ENCODE results near the gene NACC2. TPM values are rescaled to one million over a fixed set of nuclear protein-coding genes. Genes with fewer than 3 reads are reported as not detected.

Gene NACC2
- 14.7 and 14.9 TPM in 2 replicates for total RNA-seq

GRCh38 chr9:136095070-136096058 lies at the start of gene NACC2:
Gene NACC2, minus strand, starts transcription at chr9:136095289. Its CDS starts 44,768 bp downstream, at chr9:136050521.

GRCh38 chr9:136118320-136119060 lies 23.4 kb upstream of the NACC2 start, which contains the start of gene TMEM250:
Gene TMEM250, minus strand, starts transcription at chr9:136118875. Its CDS starts 1,975 bp downstream, at chr9:136116900.

DNA sequence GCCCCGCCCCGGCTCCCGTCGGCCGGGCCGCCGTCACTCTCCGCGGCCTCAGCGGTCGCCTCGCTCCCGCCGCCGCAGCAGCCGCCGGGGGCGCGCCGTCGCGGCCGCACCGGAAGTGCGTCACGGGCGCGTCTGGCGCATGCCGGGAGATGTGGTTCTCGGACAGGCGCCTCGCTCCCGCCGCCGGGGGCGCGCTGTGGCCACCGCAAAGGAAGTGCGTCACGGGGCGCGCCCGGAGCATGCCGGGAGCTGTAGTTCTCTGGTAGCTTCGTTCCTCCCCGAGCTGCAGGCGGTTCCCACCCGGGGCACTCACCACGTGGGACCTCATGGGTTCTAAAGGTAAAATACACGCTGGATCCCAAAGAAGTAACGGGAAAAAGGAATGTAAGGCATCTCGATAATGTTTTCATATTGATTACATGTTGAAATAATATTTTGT lies 133.8 kb downstream of the NACC2 start, which contains the start of gene UBAC1:
Gene UBAC1, minus strand, starts transcription at position 97 of the 439 bp plus-strand sequence. CDS start 211 bp downstream, outside the sequence.

Other genes with a start within 250 kb of the NACC2 start
- gene CAMSAP1, start 187.7 kb downstream of the NACC2 start, total RNA-seq = 20.9 and 42.4 TPM in 2 replicates
- gene UBAC1, start 133.9 kb downstream of the NACC2 start, total RNA-seq = 52.1 and 52.4 TPM in 2 replicates
- 74.7 and 79.3 TPM in 2 replicates for gene TMEM250, start 23.6 kb upstream of the NACC2 start, total RNA-seq
- not detected in 2 replicates for gene LHX3, start 109.8 kb upstream of the NACC2 start, total RNA-seq
- 11.6 and 16.2 TPM in 2 replicates for gene QSOX2, start 150.5 kb upstream of the NACC2 start, total RNA-seq
- gene CCDC187, start 208.8 kb upstream of the NACC2 start, total RNA-seq = under 0.01 TPM in 1 of 2 replicates, not detected in the other
- 13.4 and 34.0 TPM in 2 replicates for gene GPSM1, start 232.2 kb upstream of the NACC2 start, total RNA-seq

All from tracheal epithelial cell (primary cell).